Osteocyte (in vitro differentiated cells): ENCODE data around the gene RBM39. TPM values are rescaled to one million over a fixed set of nuclear protein-coding genes. Genes with fewer than 3 reads are reported as not detected.
A peak's percentile ranks its signal among the peaks of the same experiment; 100 is the strongest.

Experiments used
- DNase-seq: peaks from one replicate; pipeline ENCODE4 v3.0.0; 2021; ENCODE audit warnings: mixed read lengths; ENCODE audit not compliant: unreplicated experiment; ENCODE audit errors: extremely low spot score
- H3K27ac Mint-ChIP-seq: one replicate; pipeline ENCODE4 v1.8.0; 2021; ENCODE audit warnings: mild to moderate bottlenecking, mixed read lengths; ENCODE audit not compliant: unreplicated experiment
- H3K27me3 Mint-ChIP-seq: one replicate; pipeline ENCODE4 v1.8.0; 2021; ENCODE audit warnings: mixed read lengths; ENCODE audit not compliant: unreplicated experiment
- H3K36me3 Mint-ChIP-seq: one replicate; pipeline ENCODE4 v1.8.0; 2021; ENCODE audit warnings: mixed read lengths; ENCODE audit not compliant: unreplicated experiment
- H3K4me1 Mint-ChIP-seq: one replicate; pipeline ENCODE4 v1.8.0; 2021; ENCODE audit warnings: mixed read lengths; ENCODE audit not compliant: unreplicated experiment
- H3K4me3 Mint-ChIP-seq: one replicate; pipeline ENCODE4 v1.8.0; 2021; ENCODE audit warnings: mild to moderate bottlenecking, moderate library complexity, mixed read lengths; ENCODE audit not compliant: unreplicated experiment
- H3K9me3 Mint-ChIP-seq: one replicate; pipeline ENCODE4 v1.8.0; 2021; ENCODE audit warnings: mixed read lengths; ENCODE audit not compliant: unreplicated experiment
- total RNA-seq: library from RNA; stranded (reverse); gene quantifications from 2 replicates; pipeline ENCODE4 v1.2.1, GENCODE V29; 2021
- TF ChIP-seq, protein P1 (sequence below): fragments of 200-600 bp; sonication (generic); IDR thresholded peaks from 2 replicates; pipeline ENCODE4 v1.5.0; 2021; ENCODE audit warnings: antibody characterized with exemption, mild to moderate bottlenecking, moderate library complexity

The RBM39 gene
- total RNA-seq, 1 donor from 2014 or later: 329 TPM

DNA sequence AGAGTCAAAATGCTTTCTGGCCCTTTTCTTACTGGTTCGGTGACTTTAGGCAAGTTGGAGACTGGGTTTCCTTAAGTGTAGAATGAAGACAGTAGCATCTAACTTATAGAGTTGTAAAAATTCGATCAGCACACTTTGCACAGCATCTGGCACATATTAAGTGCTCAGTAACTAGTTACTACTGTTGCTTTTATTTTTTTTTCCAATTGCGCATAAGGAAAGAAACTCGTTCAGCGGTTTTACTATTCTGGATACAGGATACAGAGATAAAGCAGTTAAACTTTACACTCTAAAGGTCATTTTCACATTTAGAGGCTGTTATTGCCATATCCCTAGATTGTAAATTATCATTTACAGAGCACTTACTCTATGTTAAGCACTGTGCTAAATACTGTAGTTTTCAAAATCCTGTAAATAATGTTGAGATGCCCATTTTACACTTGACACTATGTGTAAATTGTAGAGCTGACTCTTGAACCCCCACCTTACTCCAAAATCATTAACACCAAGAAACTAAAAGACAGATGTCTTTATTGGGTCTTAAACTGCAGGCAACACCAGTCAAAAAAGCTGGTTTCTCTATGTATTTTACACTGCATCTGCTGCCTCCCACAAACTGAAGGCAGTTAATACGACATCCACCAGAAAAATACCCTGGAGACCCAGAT is 42.0 kb downstream of the RBM39 start:
- DNase-seq: no peak
- Mint-ChIP-seq H3K4me1 (peaks cover 32% of the 10 kb centered on the region), H3K27me3 (no peaks in the 10 kb centered on the region), H3K4me3 (peak overlapping the region; percentile 90), H3K9me3 (no peaks in the 10 kb centered on the region), H3K36me3 (peaks cover 34% of the 10 kb centered on the region), H3K27ac (peak overlapping the region; percentile 96)
- TF ChIP-seq, protein P1, sequence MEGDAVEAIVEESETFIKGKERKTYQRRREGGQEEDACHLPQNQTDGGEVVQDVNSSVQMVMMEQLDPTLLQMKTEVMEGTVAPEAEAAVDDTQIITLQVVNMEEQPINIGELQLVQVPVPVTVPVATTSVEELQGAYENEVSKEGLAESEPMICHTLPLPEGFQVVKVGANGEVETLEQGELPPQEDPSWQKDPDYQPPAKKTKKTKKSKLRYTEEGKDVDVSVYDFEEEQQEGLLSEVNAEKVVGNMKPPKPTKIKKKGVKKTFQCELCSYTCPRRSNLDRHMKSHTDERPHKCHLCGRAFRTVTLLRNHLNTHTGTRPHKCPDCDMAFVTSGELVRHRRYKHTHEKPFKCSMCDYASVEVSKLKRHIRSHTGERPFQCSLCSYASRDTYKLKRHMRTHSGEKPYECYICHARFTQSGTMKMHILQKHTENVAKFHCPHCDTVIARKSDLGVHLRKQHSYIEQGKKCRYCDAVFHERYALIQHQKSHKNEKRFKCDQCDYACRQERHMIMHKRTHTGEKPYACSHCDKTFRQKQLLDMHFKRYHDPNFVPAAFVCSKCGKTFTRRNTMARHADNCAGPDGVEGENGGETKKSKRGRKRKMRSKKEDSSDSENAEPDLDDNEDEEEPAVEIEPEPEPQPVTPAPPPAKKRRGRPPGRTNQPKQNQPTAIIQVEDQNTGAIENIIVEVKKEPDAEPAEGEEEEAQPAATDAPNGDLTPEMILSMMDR: no peak

DNA sequence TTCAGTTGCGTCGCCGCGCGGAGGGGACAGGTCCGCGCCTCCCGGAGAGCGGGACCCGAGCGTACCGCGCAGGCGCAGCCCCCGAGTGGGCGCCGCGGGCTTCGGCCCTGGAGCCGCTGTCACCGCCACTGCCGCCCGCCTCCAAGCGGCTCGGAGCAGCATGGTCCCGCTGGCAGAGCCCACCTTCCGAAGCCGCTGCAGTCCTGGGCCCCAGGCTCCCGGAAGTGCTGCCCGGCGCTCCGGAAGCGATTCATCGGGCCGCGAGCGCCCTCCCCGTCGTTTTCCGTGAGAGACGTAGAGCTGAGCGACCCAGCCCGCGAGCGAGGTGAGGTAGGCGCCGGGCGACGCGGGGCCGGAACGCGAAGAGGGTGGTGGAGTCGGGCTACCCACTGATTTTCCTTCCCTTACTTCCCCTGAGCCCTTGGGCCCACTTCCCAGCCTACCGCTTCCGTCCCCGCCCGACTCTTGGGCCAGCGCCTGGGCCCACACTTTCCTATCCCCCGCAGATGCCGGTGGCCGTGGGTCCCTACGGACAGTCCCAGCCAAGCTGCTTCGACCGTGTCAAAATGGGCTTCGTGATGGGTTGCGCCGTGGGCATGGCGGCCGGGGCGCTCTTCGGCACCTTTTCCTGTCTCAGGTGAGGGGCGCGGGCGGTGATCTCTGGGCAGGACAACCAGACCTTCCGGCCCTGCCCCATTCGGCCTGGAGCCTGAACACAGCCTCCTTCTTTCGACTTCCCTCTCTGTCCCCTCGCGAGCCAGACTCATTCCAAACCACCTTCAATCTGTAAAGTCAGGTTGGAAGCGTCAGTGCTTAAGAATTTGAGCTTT is 42.7 kb downstream of the RBM39 start, which contains the start of the genes NFS1 and ROMO1:
TSS of gene NFS1 (minus strand) at position 226 of the 830 bp plus-strand sequence. CDS start at position 162, 64 bp downstream.
TSS of gene ROMO1 (plus strand) at position 279 of the 830 bp plus-strand sequence. CDS start at position 507, 228 bp downstream.
- H3K4me3 Mint-ChIP-seq: peak within 1 kb of the TSS; percentile 90
- peak; percentile 94 for DNase-seq
- H3K4me1 Mint-ChIP-seq: peaks cover 32% of the 10 kb centered on the region
- no peaks in the 10 kb centered on the region for H3K9me3 Mint-ChIP-seq
- H3K27ac Mint-ChIP-seq: peak within 1 kb of the TSS; percentile 96
- peaks cover 29% of the 10 kb centered on the region for H3K36me3 Mint-ChIP-seq
- TF ChIP-seq, protein P1: peak; percentile 26
- H3K27me3 Mint-ChIP-seq: no peaks in the 10 kb centered on the region

DNA sequence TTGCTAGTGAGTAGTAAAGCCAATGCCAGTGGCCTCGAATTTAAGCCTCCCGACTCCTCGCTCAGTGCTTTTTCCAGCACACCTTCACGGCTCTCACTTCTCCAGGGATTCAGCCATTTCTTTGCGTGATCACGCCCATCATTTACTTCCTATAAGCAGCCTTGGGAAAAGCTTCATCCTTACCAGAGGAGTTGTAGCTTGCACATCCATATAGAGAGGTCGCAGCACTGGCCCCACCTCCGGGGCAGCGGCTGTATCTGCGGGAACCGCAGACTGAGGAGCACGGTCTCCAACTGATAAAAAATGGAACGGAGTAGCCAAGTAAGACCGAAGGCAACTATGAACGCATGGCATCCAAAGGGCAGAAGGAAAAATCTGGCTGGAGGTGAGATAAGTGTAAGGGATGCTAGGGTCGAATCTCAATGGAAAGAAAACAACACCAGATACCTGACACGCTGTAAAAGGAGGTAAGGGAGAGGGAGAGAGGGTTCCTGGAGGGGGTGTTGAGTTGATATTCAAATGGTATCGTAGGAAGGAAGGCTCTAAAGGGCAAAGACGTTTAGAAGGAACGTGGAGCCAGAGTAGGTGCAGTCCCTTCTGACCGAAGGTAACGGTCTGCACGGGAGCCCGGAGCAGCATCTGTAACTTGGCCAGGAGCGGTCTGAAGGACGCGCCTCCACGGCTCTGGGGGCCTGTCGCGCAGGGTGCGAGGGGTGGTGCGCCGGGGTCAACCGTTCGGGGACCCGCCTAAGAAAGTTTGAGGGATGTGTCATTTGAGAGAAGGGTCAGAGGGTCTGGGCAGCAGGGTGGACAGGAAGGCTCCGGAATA is 43.5 kb downstream of the RBM39 start:
- no peaks in the 10 kb centered on the region for H3K9me3 Mint-ChIP-seq
- peaks cover 32% of the 10 kb centered on the region for H3K4me1 Mint-ChIP-seq
- H3K4me3 Mint-ChIP-seq: peak overlapping the region; percentile 90
- peak; percentile 70 for DNase-seq
- peaks cover 20% of the 10 kb centered on the region for H3K36me3 Mint-ChIP-seq
- peak overlapping the region; percentile 82 for H3K27ac Mint-ChIP-seq
- H3K27me3 Mint-ChIP-seq: no peaks in the 10 kb centered on the region
- TF ChIP-seq, protein P1: no peak

DNA sequence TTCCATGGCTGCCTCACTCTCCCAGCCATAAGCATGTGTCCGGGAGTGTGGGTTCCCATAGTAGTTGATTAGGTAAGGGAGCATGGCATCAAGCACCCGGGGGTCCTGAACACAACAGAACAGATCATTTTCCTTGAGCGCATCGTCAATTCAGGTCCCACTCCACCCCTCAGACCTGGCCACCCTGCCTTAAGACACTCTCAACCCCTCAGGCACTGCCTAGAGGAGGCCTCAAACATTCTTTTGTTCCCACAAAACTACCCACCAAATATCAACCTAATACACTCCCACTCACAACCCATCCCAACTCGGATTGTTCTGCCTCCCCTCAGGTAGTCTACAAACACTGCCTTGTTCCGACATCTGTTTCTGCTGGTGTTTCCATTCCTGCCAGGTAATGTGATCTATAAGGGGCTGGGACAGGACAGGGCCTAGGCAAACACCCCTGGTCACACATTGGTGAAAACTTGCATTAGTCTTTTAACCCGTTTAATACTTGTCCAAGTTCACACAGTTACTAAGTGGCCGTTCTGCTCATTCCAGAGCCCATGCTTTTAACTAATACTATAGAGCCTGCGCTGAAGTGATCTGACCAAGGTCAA is 44.3 kb downstream of the RBM39 start:
- H3K27me3 Mint-ChIP-seq: no peaks in the 10 kb centered on the region
- peak overlapping the region; percentile 90 for H3K4me3 Mint-ChIP-seq
- no peaks in the 10 kb centered on the region for H3K9me3 Mint-ChIP-seq
- TF ChIP-seq, protein P1: no peak
- peaks cover 32% of the 10 kb centered on the region for H3K4me1 Mint-ChIP-seq
- H3K27ac Mint-ChIP-seq: peak overlapping the region; percentile 82
- DNase-seq: peak; percentile 38
- H3K36me3 Mint-ChIP-seq: peaks cover 18% of the 10 kb centered on the region
